D341Med (cell line): ENCODE results near the gene MT1B.
"Not testable (repeated sequence)": the region's sequence is repeated elsewhere in the genome, so short reads cannot be mapped to it uniquely, and the experiment has no call there.

Source experiments
- DNase-seq: peaks from one replicate; pipeline ENCODE4 v3.0.0; 2012; ENCODE audit warnings: low spot score

Gene MT1B

GRCh38 chr16:56667581-56668571 is 16.2 kb downstream of the MT1B start, which contains the start of gene MT1G:
MT1G (minus strand) TSS chr16:56668065; CDS start chr16:56667993, 72 bp downstream.
- DNase-seq = no peak

GRCh38 chr16:56669005-56669839 is 17.5 kb downstream of the MT1B start, which contains the start of gene MT1H:
MT1H (plus strand) TSS chr16:56669814; CDS start chr16:56669885, 71 bp downstream.
- no peak for DNase-seq

GRCh38 chr16:56669840-56670619 is 18.3 kb downstream of the MT1B start:
- DNase-seq = no peak

- no peak for DNase-seq
These were observed 18.9 kb downstream of the MT1B start for GRCh38 chr16:56670620-56670934.

GRCh38 chr16:56671691-56672090 is 20.0 kb downstream of the MT1B start:
- not testable (repeated sequence) for DNase-seq

- not testable (repeated sequence) for DNase-seq
These were observed 20.5 kb downstream of the MT1B start for GRCh38 chr16:56672171-56672570.

- DNase-seq = no peak
These were observed 21.3 kb downstream of the MT1B start for GRCh38 chr16:56672761-56673536.

- DNase-seq = no peak
These were observed 22.2 kb downstream of the MT1B start for GRCh38 chr16:56673921-56674320.

GRCh38 chr16:56674570-56674969 is 22.9 kb downstream of the MT1B start:
- DNase-seq = not testable (repeated sequence)

GRCh38 chr16:56675685-56676210 is 24.1 kb downstream of the MT1B start:
- no peak for DNase-seq

GRCh38 chr16:56677474-56677873 is 25.8 kb downstream of the MT1B start:
- no peak for DNase-seq

GRCh38 chr16:56679078-56679730 is 27.5 kb downstream of the MT1B start:
- DNase-seq = no peak

GRCh38 chr16:56679818-56680217 is 28.1 kb downstream of the MT1B start:
- DNase-seq = no peak

- DNase-seq = peak; percentile 89
These were observed 30.4 kb downstream of the MT1B start, which contains the start of gene MT1X for GRCh38 chr16:56681939-56682702. MT1X (plus strand) TSS chr16:56682470; CDS start chr16:56682541, 71 bp downstream.

- DNase-seq = no peak
These were observed 31.2 kb downstream of the MT1B start for GRCh38 chr16:56682703-56683397.

GRCh38 chr16:56683424-56684172 is 31.9 kb downstream of the MT1B start:
- no peak for DNase-seq

GRCh38 chr16:56684256-56684925 is 32.7 kb downstream of the MT1B start:
- DNase-seq = no peak
